GM12865 (cell line): Measurements from ENCODE around the gene VGLL1.

Experiments
- DNase-seq: peaks from one replicate; pipeline ENCODE4 v3.0.0; 2010; ENCODE audit warnings: low read depth
- H3K4me3 ChIP-seq: 2 replicates; pipeline ENCODE4 v1.5.1; 2011; ENCODE audit warnings: mild to moderate bottlenecking, low read depth, low read length, control low read depth
- CTCF ChIP-seq: IDR thresholded peaks from 2 replicates; pipeline ENCODE4 v1.5.1; 2011; ENCODE audit warnings: low read length, control low read depth, low read depth, inconsistent platforms; ENCODE audit not compliant: insufficient read depth; ENCODE audit errors: missing control alignments

VGLL1 gene

GRCh38 chrX:136580316-136580715 lies 48.3 kb downstream of the VGLL1 start:
- no peak for TF ChIP-seq CTCF
- H3K4me3 ChIP-seq = no peak overlapping the region
- no peak for DNase-seq

GRCh38 chrX:136582624-136583023 lies 50.6 kb downstream of the VGLL1 start:
- no peak for TF ChIP-seq CTCF
- no peak for DNase-seq

GRCh38 chrX:136584545-136584944 lies 52.5 kb downstream of the VGLL1 start:
- no peak for TF ChIP-seq CTCF
- peak; percentile 40 for DNase-seq
- no peak overlapping the region for H3K4me3 ChIP-seq

More at GRCh38 chrX:136582624-136583023, 50.6 kb downstream of the VGLL1 start:
- H3K4me3 ChIP-seq = no peak overlapping the region

- no peak for TF ChIP-seq CTCF
- DNase-seq = no peak
- no peak overlapping the region for H3K4me3 ChIP-seq
Measured at GRCh38 chrX:136585262-136585661, 53.2 kb downstream of the VGLL1 start.

GRCh38 chrX:136585960-136586359 lies 53.9 kb downstream of the VGLL1 start:
- no peak for TF ChIP-seq CTCF
- DNase-seq = no peak
- H3K4me3 ChIP-seq = no peak overlapping the region

GRCh38 chrX:136586386-136586785 lies 54.4 kb downstream of the VGLL1 start:
- no peak overlapping the region for H3K4me3 ChIP-seq
- TF ChIP-seq CTCF = no peak
- DNase-seq = no peak

GRCh38 chrX:136587532-136587931 lies 55.5 kb downstream of the VGLL1 start:
- no peak overlapping the region for H3K4me3 ChIP-seq
- no peak for DNase-seq
- TF ChIP-seq CTCF = no peak
